Trophoblast cell (in vitro differentiated cells and primary cell): Measurements from ENCODE around the gene HOGA1.

Experiments
- DNase-seq, 2 donors: peaks; one replicate each; pipeline ENCODE4 v3.0.0-alpha.2; 2016
- H2AFZ ChIP-seq: 2 replicates; pipeline ENCODE4 v1.6.1; 2013; ENCODE audit warnings: low read length, moderate library complexity, mild to moderate bottlenecking; ENCODE audit not compliant: insufficient read depth, poor library complexity
- H2AK5ac ChIP-seq: 2 replicates; pipeline ENCODE4 v1.6.1; 2013; ENCODE audit warnings: mild to moderate bottlenecking, low read length
- H2BK120ac ChIP-seq: 2 replicates; pipeline ENCODE4 v1.6.1; 2013; ENCODE audit warnings: low read length, mild to moderate bottlenecking, moderate library complexity; ENCODE audit not compliant: insufficient read depth, poor library complexity
- H2BK12ac ChIP-seq: 2 replicates; pipeline ENCODE4 v1.6.1; 2013; ENCODE audit warnings: mild to moderate bottlenecking, low read length, moderate library complexity
- H2BK5ac ChIP-seq: 2 replicates; pipeline ENCODE4 v1.6.1; 2013; ENCODE audit warnings: low read length, low read depth, moderate library complexity, mild to moderate bottlenecking; ENCODE audit not compliant: poor library complexity
- H3K14ac ChIP-seq: 2 replicates; pipeline ENCODE4 v1.6.1; 2013; ENCODE audit warnings: mild to moderate bottlenecking, low read length
- H3K18ac ChIP-seq: 2 replicates; pipeline ENCODE4 v1.6.1; 2013; ENCODE audit warnings: mild to moderate bottlenecking, low read length
- H3K23ac ChIP-seq: 2 replicates; pipeline ENCODE4 v1.6.1; 2013; ENCODE audit warnings: low read length
- H3K27ac ChIP-seq: 2 replicates; pipeline ENCODE4 v1.5.1; 2013; ENCODE audit warnings: low read depth, mild to moderate bottlenecking, inconsistent platforms, low read length, moderate library complexity
- H3K27me3 ChIP-seq: 2 replicates; pipeline ENCODE4 v1.6.1; 2013; ENCODE audit warnings: inconsistent platforms, mild to moderate bottlenecking, low read length, moderate library complexity; ENCODE audit not compliant: insufficient read depth
- H3K36me3 ChIP-seq, 2 experiments: 1 replicate in 1 of 2; 2 replicates in 1 of 2; pipeline ENCODE4 v1.6.1; 2013; ENCODE audit warnings: low read length in 2 of 2, mild to moderate bottlenecking in 2 of 2, moderate library complexity in 1 of 2; ENCODE audit not compliant: insufficient read depth in 2 of 2, control insufficient read depth in 1 of 2
- H3K4ac ChIP-seq: 2 replicates; pipeline ENCODE4 v1.6.1; 2013; ENCODE audit warnings: low read depth, mild to moderate bottlenecking, low read length, moderate library complexity
- H3K4me1 ChIP-seq, 2 experiments: 1 replicate in 1 of 2; 2 replicates in 1 of 2; pipeline ENCODE4 v1.6.1; 2013; ENCODE audit warnings: low read length in 2 of 2, mild to moderate bottlenecking in 2 of 2, moderate library complexity in 1 of 2; ENCODE audit not compliant: insufficient read depth in 2 of 2, control insufficient read depth in 1 of 2
- H3K4me2 ChIP-seq: 2 replicates; pipeline ENCODE4 v1.6.1; 2013; ENCODE audit warnings: inconsistent platforms, mild to moderate bottlenecking, low read length, moderate library complexity
- H3K4me3 ChIP-seq: 2 replicates; pipeline ENCODE4 v1.5.1; 2013; ENCODE audit warnings: mild to moderate bottlenecking, low read depth, low read length, inconsistent platforms
- H3K79me1 ChIP-seq: one replicate; pipeline ENCODE4 v1.6.1; 2013; ENCODE audit warnings: low read length
- H3K79me2 ChIP-seq: 2 replicates; pipeline ENCODE4 v1.6.1; 2013; ENCODE audit warnings: low read length, mild to moderate bottlenecking; ENCODE audit not compliant: control insufficient read depth, insufficient read depth, poor library complexity
- H3K9ac ChIP-seq: 2 replicates; pipeline ENCODE4 v1.6.1; 2013; ENCODE audit warnings: mild to moderate bottlenecking, low read length
- H3K9me3 ChIP-seq: 2 replicates; pipeline ENCODE4 v1.6.1; 2013; ENCODE audit warnings: low read depth, mild to moderate bottlenecking, control low read depth, inconsistent platforms, low read length; ENCODE audit not compliant: insufficient read depth
- H4K12ac ChIP-seq: 2 replicates; pipeline ENCODE4 v1.6.1; 2013; ENCODE audit warnings: low read depth, mild to moderate bottlenecking, low read length, moderate library complexity
- H4K8ac ChIP-seq: 2 replicates; pipeline ENCODE4 v1.6.1; 2013; ENCODE audit warnings: low read depth, mild to moderate bottlenecking, low read length, moderate library complexity
- H4K91ac ChIP-seq: one replicate; pipeline ENCODE4 v1.6.1; 2013; ENCODE audit warnings: low read depth, mild to moderate bottlenecking, low read length, moderate library complexity
- WGBS: extraction: QIAGEN DNeasy Blood & Tissue Kit; methylation state at CpG from one replicate; pipeline ENCODE4 v1.1.7; 2013; ENCODE audit warnings: missing lambda C conversion rate; ENCODE audit not compliant: insufficient read length, insufficient coverage; ENCODE audit errors: extremely low coverage; 5-methylcytosine and 5-hydroxymethylcytosine counted together

Gene HOGA1

GRCh38 chr10:97571622-97572021 is 12.6 kb upstream of the HOGA1 start:
- Histone ChIP-seq H3K27ac (peak overlapping the region; percentile 97), H3K79me2 (peaks cover 13% of the 10 kb centered on the region), H3K9me3 (no peaks in the 10 kb centered on the region), H4K91ac (peak overlapping the region; percentile 91), H3K14ac (peak overlapping the region; percentile 93), H4K8ac (peak overlapping the region; percentile 88), H3K4me1 (peaks cover 45 to 49% of the 10 kb centered on the region in 2 experiments), H3K36me3 (peaks cover 11% of the 10 kb centered on the region in 2 experiments), H3K4me3 (no peak overlapping the region), H2BK120ac (peak overlapping the region; percentile 92), H3K9ac (no peak overlapping the region), H3K23ac (no peak overlapping the region), H2AK5ac (no peak overlapping the region), H2BK5ac (peak overlapping the region; percentile 69), H2BK12ac (peak overlapping the region; percentile 42), H2AFZ (no peak overlapping the region), H3K79me1 (peaks cover 42% of the 10 kb centered on the region), H3K4me2 (peak overlapping the region; percentile 10), H3K27me3 (no peaks in the 10 kb centered on the region), H3K4ac (no peak overlapping the region), H4K12ac (no peak overlapping the region), H3K18ac (peak overlapping the region; percentile 79)
- DNase-seq: peak; percentile 96 to 97
- no CpG with 5 or more reads among the region's 3 CpGs for WGBS

GRCh38 chr10:97572214-97572989 is 11.8 kb upstream of the HOGA1 start, which contains the start of gene ANKRD2:
ANKRD2 (plus strand) TSS chr10:97572779; CDS start chr10:97572789, 10 bp downstream.
- H2BK12ac ChIP-seq: peak within 1 kb of the TSS; percentile 62
- H2AK5ac ChIP-seq: peak within 1 kb of the TSS; percentile 87
- peak within 1 kb of the TSS; percentile 70 for H2BK5ac ChIP-seq
- peak within 1 kb of the TSS; percentile 81 for H3K4ac ChIP-seq
- no peak within 1 kb of the TSS for H3K23ac ChIP-seq
- H3K9me3 ChIP-seq: no peaks in the 10 kb centered on the region
- peak within 1 kb of the TSS; percentile 58 for H4K12ac ChIP-seq
- peak within 1 kb of the TSS; percentile 97 for H3K27ac ChIP-seq
- H2AFZ ChIP-seq: peak within 1 kb of the TSS; percentile 52
- no peak within 1 kb of the TSS for H3K9ac ChIP-seq
- peak within 1 kb of the TSS; percentile 88 for H4K8ac ChIP-seq
- H3K4me1 ChIP-seq: peaks cover 45 to 49% of the 10 kb centered on the region in 2 experiments
- H4K91ac ChIP-seq: peak within 1 kb of the TSS; percentile 91
- H3K4me3 ChIP-seq: no peak within 1 kb of the TSS
- H3K36me3 ChIP-seq: peaks cover 11% of the 10 kb centered on the region in 2 experiments
- peak; percentile 71 to 78 for DNase-seq
- peak within 1 kb of the TSS; percentile 92 for H2BK120ac ChIP-seq
- H3K4me2 ChIP-seq: peak within 1 kb of the TSS; percentile 10
- H3K18ac ChIP-seq: peak within 1 kb of the TSS; percentile 79
- H3K79me1 ChIP-seq: peaks cover 42% of the 10 kb centered on the region
- H3K27me3 ChIP-seq: no peaks in the 10 kb centered on the region
- no CpG with 5 or more reads among the region's 16 CpGs for WGBS
- H3K79me2 ChIP-seq: peaks cover 13% of the 10 kb centered on the region
- peak within 1 kb of the TSS; percentile 93 for H3K14ac ChIP-seq

DNA sequence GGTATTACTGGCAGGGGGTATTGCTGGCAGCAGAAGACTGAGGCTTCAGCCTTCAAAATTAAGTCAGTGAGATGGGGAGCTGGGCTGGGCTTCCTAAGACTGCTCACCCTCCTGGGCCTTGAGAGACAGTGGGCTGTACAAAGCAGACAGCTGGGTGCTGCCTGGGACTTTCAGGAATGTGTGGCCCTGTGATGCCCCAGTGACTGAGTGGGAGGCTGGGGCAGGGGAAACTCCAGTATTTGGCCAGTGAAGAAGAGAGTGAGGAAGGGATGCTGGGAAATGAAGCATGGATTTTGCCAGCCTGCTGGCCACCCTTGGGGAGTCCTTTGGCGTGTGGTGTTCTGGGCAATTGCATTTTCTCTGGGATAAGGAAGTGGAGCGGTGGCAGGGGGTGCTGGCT is 11.2 kb upstream of the HOGA1 start:
- H2BK120ac ChIP-seq: peak overlapping the region; percentile 92

GRCh38 chr10:97573672-97574071 is 10.5 kb upstream of the HOGA1 start:
- no peaks in the 10 kb centered on the region for H3K27me3 ChIP-seq
- H3K4ac ChIP-seq: no peak overlapping the region
- no peak overlapping the region for H3K18ac ChIP-seq
- no peak overlapping the region for H2AFZ ChIP-seq
- H4K8ac ChIP-seq: no peak overlapping the region
- no peak overlapping the region for H2BK5ac ChIP-seq
- peaks cover 13% of the 10 kb centered on the region for H3K79me2 ChIP-seq
- H3K14ac ChIP-seq: no peak overlapping the region
- H3K9me3 ChIP-seq: no peaks in the 10 kb centered on the region
- H2AK5ac ChIP-seq: no peak overlapping the region
- no peak overlapping the region for H3K4me3 ChIP-seq
- peaks cover 45 to 49% of the 10 kb centered on the region in 2 experiments for H3K4me1 ChIP-seq
- WGBS: no CpG with 5 or more reads among the region's 2 CpGs
- DNase-seq: no peak
- no peak overlapping the region for H4K12ac ChIP-seq
- H3K36me3 ChIP-seq: peaks cover 7 to 11% of the 10 kb centered on the region in 2 experiments
- H3K9ac ChIP-seq: no peak overlapping the region
- H3K23ac ChIP-seq: no peak overlapping the region
- H3K4me2 ChIP-seq: no peak overlapping the region
- H4K91ac ChIP-seq: no peak overlapping the region
- H3K79me1 ChIP-seq: peaks cover 42% of the 10 kb centered on the region
- no peak overlapping the region for H2BK120ac ChIP-seq
- peak overlapping the region; percentile 44 for H2BK12ac ChIP-seq
- H3K27ac ChIP-seq: no peak overlapping the region

More for the DNA sequence above, 11.2 kb upstream of the HOGA1 start:
- Histone ChIP-seq H2BK5ac (peak overlapping the region; percentile 70), H3K4me1 (peaks cover 45 to 49% of the 10 kb centered on the region in 2 experiments), H3K36me3 (peaks cover 8 to 11% of the 10 kb centered on the region in 2 experiments), H4K8ac (peak overlapping the region; percentile 55), H2AFZ (no peak overlapping the region), H3K4me3 (no peak overlapping the region), H2BK12ac (peak overlapping the region; percentile 62), H3K4ac (peak overlapping the region; percentile 35), H3K9me3 (no peaks in the 10 kb centered on the region), H3K27me3 (no peaks in the 10 kb centered on the region), H2AK5ac (peak overlapping the region; percentile 84), H3K18ac (peak overlapping the region; percentile 73), H3K9ac (no peak overlapping the region), H4K12ac (no peak overlapping the region), H3K79me2 (peaks cover 13% of the 10 kb centered on the region), H4K91ac (peak overlapping the region; percentile 91), H3K27ac (peak overlapping the region; percentile 97), H3K4me2 (no peak overlapping the region), H3K79me1 (peaks cover 42% of the 10 kb centered on the region), H3K14ac (peak overlapping the region; percentile 71), H3K23ac (no peak overlapping the region)
- WGBS: no CpG with 5 or more reads among the region's 2 CpGs
- DNase-seq: peak in 1 of 2 donors; percentile 18
